Effector memory CD4-positive, alpha-beta T cell (primary cell): ENCODE measurements around the gene PLEKHH3.
"Not testable (repeated sequence)": the region's sequence is repeated elsewhere in the genome, so short reads cannot be mapped to it uniquely, and the experiment has no call there.

Experiments used
- DNase-seq, 3 donors: peaks; one replicate each; pipeline ENCODE4 v3.0.0-alpha.2; 2020
- H3K27ac ChIP-seq: 2 replicates; pipeline ENCODE4 v1.7.0; 2013; ENCODE audit warnings: mild to moderate bottlenecking, low read length, moderate library complexity; ENCODE audit not compliant: insufficient read depth, poor library complexity, severe bottlenecking
- H3K27me3 ChIP-seq: replicated peaks from 2 replicates; pipeline ENCODE4 v1.7.0; 2013; ENCODE audit warnings: mild to moderate bottlenecking, low read length; ENCODE audit not compliant: insufficient read depth, control insufficient read depth, poor library complexity, severe bottlenecking
- H3K36me3 ChIP-seq: 2 replicates; pipeline ENCODE4 v1.7.0; 2013; ENCODE audit warnings: mild to moderate bottlenecking, low read length, moderate library complexity; ENCODE audit not compliant: control insufficient read depth, insufficient read depth
- H3K4me1 ChIP-seq: 2 replicates; pipeline ENCODE4 v1.7.0; 2013; ENCODE audit warnings: low read length, mild to moderate bottlenecking; ENCODE audit not compliant: control insufficient read depth, insufficient read depth, poor library complexity, severe bottlenecking
- H3K4me3 ChIP-seq: 2 replicates; pipeline ENCODE4 v1.7.0; 2013; ENCODE audit warnings: low read length, low read depth, mild to moderate bottlenecking; ENCODE audit not compliant: insufficient read depth, poor library complexity, severe bottlenecking
- H3K9me3 ChIP-seq: 2 replicates; pipeline ENCODE4 v1.7.0; 2013; ENCODE audit warnings: mild to moderate bottlenecking, low read length, moderate library complexity; ENCODE audit not compliant: control insufficient read depth

The PLEKHH3 gene

GRCh38 chr17:42659932-42660274, 16.9 kb downstream of the PLEKHH3 start:
- not testable (repeated sequence) for H3K9me3 ChIP-seq, H3K27me3 ChIP-seq

GRCh38 chr17:42659079-42659931, 17.5 kb downstream of the PLEKHH3 start, which contains the start of gene TUBG2:
Gene TUBG2 (plus strand): TSS chr17:42659284. CDS start chr17:42659504, 220 bp downstream.
- H3K27ac ChIP-seq: peak within 1 kb of the TSS; percentile 33
- DNase-seq: peak; percentile 51 to 58 (median 55)

More at GRCh38 chr17:42659932-42660274, 16.9 kb downstream of the PLEKHH3 start:
- DNase-seq, H3K4me1 ChIP-seq, H3K27ac ChIP-seq, H3K36me3 ChIP-seq, H3K4me3 ChIP-seq: not testable (repeated sequence)

GRCh38 chr17:42657824-42658588, 18.8 kb downstream of the PLEKHH3 start:
- Histone ChIP-seq H3K36me3 (no peaks in the 10 kb centered on the region), H3K27ac (no peak overlapping the region), H3K27me3 (peaks cover 6% of the 10 kb centered on the region), H3K4me3 (no peak overlapping the region), H3K9me3 (no peaks in the 10 kb centered on the region), H3K4me1 (peaks cover 2% of the 10 kb centered on the region)
- DNase-seq: no peak

More at GRCh38 chr17:42659079-42659931, 17.5 kb downstream of the PLEKHH3 start, which contains the start of gene TUBG2:
- H3K4me3 ChIP-seq: peak within 1 kb of the TSS; percentile 63
- no peaks in the 10 kb centered on the region for H3K27me3 ChIP-seq
- H3K36me3 ChIP-seq: no peaks in the 10 kb centered on the region
- no peaks in the 10 kb centered on the region for H3K4me1 ChIP-seq
- no peaks in the 10 kb centered on the region for H3K9me3 ChIP-seq

DNA sequence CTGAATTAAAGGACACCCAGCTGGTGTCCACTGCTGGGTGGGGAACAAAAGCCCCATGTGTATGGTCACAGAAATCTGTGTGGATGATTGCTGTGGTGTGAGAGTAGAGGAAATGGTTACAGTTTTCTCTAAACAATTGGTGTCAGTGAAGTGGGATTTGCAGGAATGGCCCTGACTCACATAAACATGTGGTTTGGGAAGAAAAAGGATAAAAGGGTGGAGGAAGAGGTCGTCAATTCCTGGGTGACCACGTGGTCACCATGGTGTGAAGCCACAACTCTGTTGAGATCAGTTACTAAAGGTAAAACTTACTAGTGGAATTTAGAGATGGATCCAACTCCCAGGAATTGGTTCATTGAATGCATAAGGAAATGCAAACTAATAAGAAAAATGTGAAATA, 21.3 kb downstream of the PLEKHH3 start:
- H3K36me3 ChIP-seq: no peaks in the 10 kb centered on the region
- peaks cover 6% of the 10 kb centered on the region for H3K27me3 ChIP-seq
- no peak overlapping the region for H3K4me3 ChIP-seq
- peaks cover 2% of the 10 kb centered on the region for H3K4me1 ChIP-seq
- H3K27ac ChIP-seq: no peak overlapping the region
- DNase-seq: no peak
- no peaks in the 10 kb centered on the region for H3K9me3 ChIP-seq

- Histone ChIP-seq H3K27me3 (peaks cover 6% of the 10 kb centered on the region), H3K27ac (no peak overlapping the region), H3K9me3 (no peaks in the 10 kb centered on the region), H3K36me3 (no peaks in the 10 kb centered on the region), H3K4me1 (peaks cover 2% of the 10 kb centered on the region), H3K4me3 (no peak overlapping the region)
- DNase-seq: no peak
Measured at GRCh38 chr17:42653179-42654124, 23.3 kb downstream of the PLEKHH3 start.

DNA sequence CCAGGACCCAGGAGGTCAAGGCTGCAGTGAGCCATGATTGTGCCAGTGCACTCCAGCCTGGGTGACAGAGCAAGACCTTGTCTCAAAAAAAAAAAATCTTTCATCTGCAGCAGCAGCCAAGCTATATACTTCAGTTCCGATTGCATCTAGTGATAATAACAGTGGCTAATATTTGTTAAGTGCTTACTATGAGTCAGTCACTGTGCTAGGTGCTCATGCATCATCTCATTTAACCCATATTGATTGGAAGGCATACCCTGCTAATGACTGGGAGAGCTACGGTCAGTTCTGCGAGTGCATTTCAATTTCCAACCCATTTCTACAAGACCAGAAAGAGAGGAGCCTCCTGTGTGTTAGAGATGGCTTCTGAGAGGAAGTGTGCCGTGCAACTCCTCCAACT, 25.4 kb downstream of the PLEKHH3 start:
- no peak overlapping the region for H3K4me3 ChIP-seq

GRCh38 chr17:42647778-42648177, 29.0 kb downstream of the PLEKHH3 start:
- Histone ChIP-seq H3K27me3 (no peaks in the 10 kb centered on the region), H3K4me3 (no peak overlapping the region), H3K27ac (no peak overlapping the region), H3K4me1 (no peaks in the 10 kb centered on the region), H3K9me3 (no peaks in the 10 kb centered on the region), H3K36me3 (no peaks in the 10 kb centered on the region)
- DNase-seq: no peak

More for the DNA sequence above, 25.4 kb downstream of the PLEKHH3 start:
- no peaks in the 10 kb centered on the region for H3K9me3 ChIP-seq
- H3K4me1 ChIP-seq: peaks cover 2% of the 10 kb centered on the region
- H3K27me3 ChIP-seq: peaks cover 6% of the 10 kb centered on the region
- no peak for DNase-seq
- H3K27ac ChIP-seq: no peak overlapping the region
- no peaks in the 10 kb centered on the region for H3K36me3 ChIP-seq

DNA sequence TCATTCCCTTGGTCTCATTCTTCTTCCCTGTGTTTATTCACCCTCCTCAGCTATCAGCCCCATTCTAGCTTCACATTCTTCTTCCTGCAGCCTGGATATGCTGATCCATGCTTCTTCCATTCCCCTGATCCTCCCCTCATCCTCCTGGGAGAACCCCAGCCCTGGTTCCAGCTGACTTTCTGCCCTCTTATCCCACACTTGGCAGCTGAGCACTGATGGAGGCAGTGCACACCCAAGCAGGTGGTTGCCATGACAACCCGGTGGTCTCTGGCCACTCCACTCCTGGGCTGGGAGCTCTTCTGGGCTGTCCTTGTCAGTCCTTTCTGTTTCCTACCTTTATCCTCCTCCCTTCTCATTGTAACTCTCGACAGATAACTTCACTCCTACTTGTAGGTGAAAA, 34.5 kb downstream of the PLEKHH3 start:
- Histone ChIP-seq H3K36me3 (no peaks in the 10 kb centered on the region), H3K4me3 (no peak overlapping the region), H3K27ac (no peak overlapping the region), H3K27me3 (no peaks in the 10 kb centered on the region), H3K4me1 (no peaks in the 10 kb centered on the region), H3K9me3 (no peaks in the 10 kb centered on the region)
- DNase-seq: no peak

DNA sequence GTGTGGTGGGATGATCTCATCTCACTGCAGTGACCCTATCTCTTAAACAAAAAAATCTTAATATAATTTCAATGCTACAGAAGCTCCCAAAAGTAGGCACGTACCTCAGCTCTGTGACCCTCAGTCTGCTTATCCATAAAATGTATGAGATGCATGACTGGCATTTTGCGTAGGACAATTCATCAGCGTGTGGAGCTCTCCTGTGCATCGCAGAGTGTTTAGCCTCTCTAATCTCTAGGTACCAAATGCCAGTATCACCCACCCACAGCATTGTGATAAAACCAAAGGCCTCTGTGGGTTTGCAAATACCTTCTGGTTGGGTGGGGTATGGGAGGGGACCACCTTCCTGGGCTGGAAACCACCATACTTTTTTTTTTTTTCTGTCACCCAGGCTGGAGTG, 36.7 kb downstream of the PLEKHH3 start:
- Histone ChIP-seq H3K4me3 (no peak overlapping the region), H3K36me3 (no peaks in the 10 kb centered on the region), H3K27me3 (no peaks in the 10 kb centered on the region), H3K27ac (no peak overlapping the region), H3K9me3 (no peaks in the 10 kb centered on the region), H3K4me1 (no peaks in the 10 kb centered on the region)
- no peak for DNase-seq
